HEK293 (cell line): ENCODE results near the gene MMP11.

Source experiments
- CTCF ChIA-PET: fragments of 350-600 bp; formaldehyde crosslinking; extraction: SDS; loops from one replicate; lab custom pipeline; 2021; ENCODE audit warnings: antibody characterized with exemption; lab: Yijun Ruan, JAX
- POLR2A ChIA-PET: fragments of 300-600 bp; formaldehyde crosslinking; extraction: SDS; loops from one replicate; lab custom pipeline; 2020; ENCODE audit warnings: antibody characterized with exemption, inconsistent platforms; lab: Yijun Ruan, JAX
- H3K27ac ChIP-seq: fragments of 200-500 bp; sonication (Bioruptor generic); 2 replicates; pipeline ENCODE4 v1.5.1; 2014; ENCODE audit warnings: low read depth, low read length, control low read depth, inconsistent platforms; ENCODE audit errors: extremely low read depth
- H3K36me3 ChIP-seq, 2 experiments: fragments of 200-500 bp in 1 of 2; sonication (Bioruptor generic) in 1 of 2; 1 replicate in 1 of 2; 2 replicates in 1 of 2; pipeline ENCODE4 v1.5.1; 2014 to 2017; ENCODE audit warnings: inconsistent platforms in 2 of 2, low read length in 2 of 2; ENCODE audit not compliant: control insufficient read depth in 2 of 2, insufficient read depth in 1 of 2
- H3K4me1 ChIP-seq: fragments of 200-500 bp; sonication (Bioruptor generic); 2 replicates; pipeline ENCODE4 v1.5.1; 2014; ENCODE audit warnings: mild to moderate bottlenecking, low read length, inconsistent platforms; ENCODE audit not compliant: control insufficient read depth, insufficient read depth
- H3K4me3 ChIP-seq: 2 replicates; pipeline ENCODE4 v1.5.1; 2011; ENCODE audit warnings: low read depth, mild to moderate bottlenecking, control low read depth, low read length, moderate library complexity
- H3K9me3 ChIP-seq: fragments of 200-500 bp; sonication (Bioruptor generic); 2 replicates; pipeline ENCODE4 v1.5.1; 2014; ENCODE audit warnings: low read depth, low read length, inconsistent platforms; ENCODE audit not compliant: control insufficient read depth, insufficient read depth
- ELK4 ChIP-seq: IDR thresholded peaks from 2 replicates; pipeline ENCODE4 v1.6.1; 2011; ENCODE audit warnings: mild to moderate bottlenecking, low read depth, low read length, borderline replicate concordance
- HIC1 ChIP-seq: fragments of 450-650 bp; formaldehyde crosslinking; IDR thresholded peaks from 2 replicates; pipeline ENCODE4 v1.5.1; 2016; ENCODE audit warnings: missing biosample characterization, missing genetic modification characterization
- HOXD13 ChIP-seq: sonication (generic); formaldehyde crosslinking; IDR thresholded peaks from 2 replicates; pipeline ENCODE4 v1.8.0; 2022; ENCODE audit warnings: missing genetic modification reagents, borderline replicate concordance
- KLF1 ChIP-seq: fragments of 450-650 bp; formaldehyde crosslinking; IDR thresholded peaks from 2 replicates; pipeline ENCODE4 v1.5.1; 2016; ENCODE audit warnings: missing biosample characterization, missing genetic modification characterization
- KLF7 ChIP-seq: fragments of 450-650 bp; formaldehyde crosslinking; IDR thresholded peaks from 2 replicates; pipeline ENCODE4 v1.5.1; 2016; ENCODE audit warnings: missing biosample characterization, missing genetic modification characterization, borderline replicate concordance
- KLF9 ChIP-seq: fragments of 450-650 bp; formaldehyde crosslinking; IDR thresholded peaks from 2 replicates; pipeline ENCODE4 v1.5.1; 2016; ENCODE audit warnings: missing biosample characterization, missing genetic modification characterization, low read depth
- MYNN ChIP-seq: fragments of 450-650 bp; formaldehyde crosslinking; IDR thresholded peaks from 2 replicates; pipeline ENCODE4 v1.5.1; 2016; ENCODE audit warnings: missing biosample characterization, missing genetic modification characterization, borderline replicate concordance
- OSR2 ChIP-seq: fragments of 450-650 bp; formaldehyde crosslinking; IDR thresholded peaks from 2 replicates; pipeline ENCODE4 v1.5.1; 2016; ENCODE audit warnings: missing biosample characterization, missing genetic modification characterization
- PBX3 ChIP-seq: sonication (generic); formaldehyde crosslinking; IDR thresholded peaks from 2 replicates; pipeline ENCODE4 v1.8.1; 2022; ENCODE audit warnings: mild to moderate bottlenecking, moderate library complexity, missing genetic modification reagents
- ZBTB6 ChIP-seq: fragments of 450-650 bp; formaldehyde crosslinking; IDR thresholded peaks from 2 replicates; pipeline ENCODE4 v1.5.1; 2017; ENCODE audit warnings: missing biosample characterization, missing genetic modification characterization
- ZNF155 ChIP-seq: fragments of 450-650 bp; formaldehyde crosslinking; IDR thresholded peaks from 2 replicates; pipeline ENCODE4 v1.5.1; 2016; ENCODE audit warnings: missing biosample characterization, missing genetic modification characterization
- ZNF366 ChIP-seq: fragments of 450-650 bp; formaldehyde crosslinking; conservative IDR thresholded peaks from 2 replicates; pipeline ENCODE4 v1.5.1; 2016; ENCODE audit warnings: missing biosample characterization, missing genetic modification characterization
- ZNF404 ChIP-seq: fragments of 450-650 bp; formaldehyde crosslinking; IDR thresholded peaks from 2 replicates; pipeline ENCODE4 v1.5.1; 2017; ENCODE audit warnings: missing biosample characterization, missing genetic modification characterization
- ZNF423 ChIP-seq: fragments of 450-650 bp; formaldehyde crosslinking; IDR thresholded peaks from 2 replicates; pipeline ENCODE4 v1.5.1; 2016; ENCODE audit warnings: missing biosample characterization, missing genetic modification characterization
- ZNF623 ChIP-seq: fragments of 450-650 bp; formaldehyde crosslinking; IDR thresholded peaks from 2 replicates; pipeline ENCODE4 v1.5.1; 2016; ENCODE audit warnings: missing biosample characterization, missing genetic modification characterization
- ZNF629 ChIP-seq: fragments of 450-650 bp; formaldehyde crosslinking; IDR thresholded peaks from 2 replicates; pipeline ENCODE4 v1.5.1; 2017; ENCODE audit warnings: missing biosample characterization, missing genetic modification characterization
- ZNF776 ChIP-seq: fragments of 450-650 bp; formaldehyde crosslinking; IDR thresholded peaks from 2 replicates; pipeline ENCODE4 v1.5.0; 2017; ENCODE audit warnings: missing biosample characterization, missing genetic modification characterization, borderline replicate concordance
- ZNF777 ChIP-seq: fragments of 450-650 bp; formaldehyde crosslinking; IDR thresholded peaks from 2 replicates; pipeline ENCODE4 v1.5.1; 2017; ENCODE audit warnings: missing biosample characterization, missing genetic modification characterization, borderline replicate concordance
- ZNF843 ChIP-seq: fragments of 450-650 bp; formaldehyde crosslinking; IDR thresholded peaks from 2 replicates; pipeline ENCODE4 v1.5.1; 2016; ENCODE audit warnings: missing biosample characterization, missing genetic modification characterization
- TF ChIP-seq, protein P1 (sequence below): fragments of 450-650 bp; IDR thresholded peaks from 2 replicates; pipeline ENCODE4 v1.5.1; 2018; ENCODE audit warnings: missing biosample characterization, mild to moderate bottlenecking, missing genetic modification characterization
- TF ChIP-seq, protein P2 (sequence below): fragments of 450-650 bp; formaldehyde crosslinking; conservative IDR thresholded peaks from 2 replicates; pipeline ENCODE4 v1.5.1; 2016; ENCODE audit warnings: low read depth, missing biosample characterization, missing genetic modification characterization
- TF ChIP-seq, protein P3 (sequence below): fragments of 450-650 bp; IDR thresholded peaks from 2 replicates; pipeline ENCODE4 v1.5.1; 2018; ENCODE audit warnings: missing biosample characterization, missing genetic modification characterization

The MMP11 gene

GRCh38 chr22:23750714-23751440, 21.8 kb upstream of the MMP11 start, which contains the start of gene ZNF70 (continued):
- TF ChIP-seq ZNF155 (tag by site-specific recombination) = no peak
- TF ChIP-seq ZNF629 (tag by site-specific recombination) = peak; percentile 44
- no peak for TF ChIP-seq ZNF404 (tag by site-specific recombination)
- no peak for TF ChIP-seq ZBTB6 (tag by site-specific recombination)
- TF ChIP-seq ZNF776 (tag by site-specific recombination) = no peak
- TF ChIP-seq ZNF843 (tag by site-specific recombination) = no peak
- no peak for TF ChIP-seq ZNF423 (tag by site-specific recombination)
- no peak; the same call in 1 of the 2 replicates for TF ChIP-seq KLF9 (tag by site-specific recombination)
- TF ChIP-seq HIC1 = peak; percentile 11; the same call in 1 of the 2 replicates
- peak; percentile 31; the same call in 1 of the 2 replicates for TF ChIP-seq ELK4
- TF ChIP-seq OSR2 (tag by site-specific recombination) = no peak
- TF ChIP-seq MYNN (tag by site-specific recombination) = no peak
- 0 out of 2 replicates have a peak, but pooled peaks have one; percentile 22 for TF ChIP-seq KLF7 (tag by site-specific recombination)
- TF ChIP-seq ZNF366 = no peak
- no peak for TF ChIP-seq ZNF623 (tag by site-specific recombination)
- 0 out of 2 replicates have a peak, but pooled peaks have one; percentile 64 for TF ChIP-seq ZNF777 (tag by site-specific recombination)
- TF ChIP-seq HOXD13 (CRISPR knock-in tag) = no peak
- TF ChIP-seq, all 188 proteins: peak for 28

- no peaks in the 10 kb centered on the region; a peak in 1 of 3 replicates for H3K36me3 ChIP-seq
- no peaks in the 10 kb centered on the region for H3K9me3 ChIP-seq
- CTCF ChIA-PET = interaction anchor here (0.5 to 1.0 kb wide), 3 partner anchors 24 to 210 kb away, joined by 3 read pairs; no protein-coding TSS in a partner anchor
- H3K4me3 ChIP-seq = peak overlapping the region; percentile 84
- H3K27ac ChIP-seq = peak overlapping the region; percentile 98
- peaks cover 9% of the 10 kb centered on the region; the same call in 1 of the 2 replicates for H3K4me1 ChIP-seq
- POLR2A ChIA-PET = interaction anchor here (0.6 to 1.4 kb wide), 10 partner anchors 12 to 106 kb away, joined by 3 to 9 read pairs (median 4); partner anchors contain the start of gene SLC2A11
- TF ChIP-seq, protein P1, sequence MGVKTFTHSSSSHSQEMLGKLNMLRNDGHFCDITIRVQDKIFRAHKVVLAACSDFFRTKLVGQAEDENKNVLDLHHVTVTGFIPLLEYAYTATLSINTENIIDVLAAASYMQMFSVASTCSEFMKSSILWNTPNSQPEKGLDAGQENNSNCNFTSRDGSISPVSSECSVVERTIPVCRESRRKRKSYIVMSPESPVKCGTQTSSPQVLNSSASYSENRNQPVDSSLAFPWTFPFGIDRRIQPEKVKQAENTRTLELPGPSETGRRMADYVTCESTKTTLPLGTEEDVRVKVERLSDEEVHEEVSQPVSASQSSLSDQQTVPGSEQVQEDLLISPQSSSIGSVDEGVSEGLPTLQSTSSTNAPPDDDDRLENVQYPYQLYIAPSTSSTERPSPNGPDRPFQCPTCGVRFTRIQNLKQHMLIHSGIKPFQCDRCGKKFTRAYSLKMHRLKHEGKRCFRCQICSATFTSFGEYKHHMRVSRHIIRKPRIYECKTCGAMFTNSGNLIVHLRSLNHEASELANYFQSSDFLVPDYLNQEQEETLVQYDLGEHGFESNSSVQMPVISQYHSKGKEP (tag by site-specific recombination) = no peak
- TF ChIP-seq, protein P2, sequence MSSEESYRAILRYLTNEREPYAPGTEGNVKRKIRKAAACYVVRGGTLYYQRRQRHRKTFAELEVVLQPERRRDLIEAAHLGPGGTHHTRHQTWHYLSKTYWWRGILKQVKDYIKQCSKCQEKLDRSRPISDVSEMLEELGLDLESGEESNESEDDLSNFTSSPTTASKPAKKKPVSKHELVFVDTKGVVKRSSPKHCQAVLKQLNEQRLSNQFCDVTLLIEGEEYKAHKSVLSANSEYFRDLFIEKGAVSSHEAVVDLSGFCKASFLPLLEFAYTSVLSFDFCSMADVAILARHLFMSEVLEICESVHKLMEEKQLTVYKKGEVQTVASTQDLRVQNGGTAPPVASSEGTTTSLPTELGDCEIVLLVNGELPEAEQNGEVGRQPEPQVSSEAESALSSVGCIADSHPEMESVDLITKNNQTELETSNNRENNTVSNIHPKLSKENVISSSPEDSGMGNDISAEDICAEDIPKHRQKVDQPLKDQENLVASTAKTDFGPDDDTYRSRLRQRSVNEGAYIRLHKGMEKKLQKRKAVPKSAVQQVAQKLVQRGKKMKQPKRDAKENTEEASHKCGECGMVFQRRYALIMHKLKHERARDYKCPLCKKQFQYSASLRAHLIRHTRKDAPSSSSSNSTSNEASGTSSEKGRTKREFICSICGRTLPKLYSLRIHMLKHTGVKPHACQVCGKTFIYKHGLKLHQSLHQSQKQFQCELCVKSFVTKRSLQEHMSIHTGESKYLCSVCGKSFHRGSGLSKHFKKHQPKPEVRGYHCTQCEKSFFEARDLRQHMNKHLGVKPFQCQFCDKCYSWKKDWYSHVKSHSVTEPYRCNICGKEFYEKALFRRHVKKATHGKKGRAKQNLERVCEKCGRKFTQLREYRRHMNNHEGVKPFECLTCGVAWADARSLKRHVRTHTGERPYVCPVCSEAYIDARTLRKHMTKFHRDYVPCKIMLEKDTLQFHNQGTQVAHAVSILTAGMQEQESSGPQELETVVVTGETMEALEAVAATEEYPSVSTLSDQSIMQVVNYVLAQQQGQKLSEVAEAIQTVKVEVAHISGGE (tag by site-specific recombination) = 0 out of 2 replicates have a peak, but pooled peaks have one; percentile 10
- TF ChIP-seq PBX3 (CRISPR knock-in tag) (no peak), KLF1 (tag by site-specific recombination) (peak; percentile 59)
- TF ChIP-seq, protein P3, sequence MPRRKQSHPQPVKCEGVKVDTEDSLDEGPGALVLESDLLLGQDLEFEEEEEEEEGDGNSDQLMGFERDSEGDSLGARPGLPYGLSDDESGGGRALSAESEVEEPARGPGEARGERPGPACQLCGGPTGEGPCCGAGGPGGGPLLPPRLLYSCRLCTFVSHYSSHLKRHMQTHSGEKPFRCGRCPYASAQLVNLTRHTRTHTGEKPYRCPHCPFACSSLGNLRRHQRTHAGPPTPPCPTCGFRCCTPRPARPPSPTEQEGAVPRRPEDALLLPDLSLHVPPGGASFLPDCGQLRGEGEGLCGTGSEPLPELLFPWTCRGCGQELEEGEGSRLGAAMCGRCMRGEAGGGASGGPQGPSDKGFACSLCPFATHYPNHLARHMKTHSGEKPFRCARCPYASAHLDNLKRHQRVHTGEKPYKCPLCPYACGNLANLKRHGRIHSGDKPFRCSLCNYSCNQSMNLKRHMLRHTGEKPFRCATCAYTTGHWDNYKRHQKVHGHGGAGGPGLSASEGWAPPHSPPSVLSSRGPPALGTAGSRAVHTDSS (tag by site-specific recombination) = no peak
Observed at GRCh38 chr22:23751441-23751996, 21.1 kb upstream of the MMP11 start.
